Spinal cord (tissue), 10 donors: ENCODE results near the gene RSF1. TPM values are rescaled to one million over a fixed set of nuclear protein-coding genes. Genes with fewer than 3 reads are reported as not detected.

ENCODE experiments used
- DNase-seq, 6 donors: peaks; one replicate each; pipeline versions ENCODE4 v3.0.0 to v3.0.0-alpha.2; 2013 to 2015; ENCODE audit warnings: low spot score in 6 of 6, low read depth in 4 of 6
- H3K27ac ChIP-seq: one replicate; pipeline ENCODE4 v1.5.1; 2013; ENCODE audit warnings: low read depth, low read length, control low read depth
- H3K27me3 ChIP-seq: one replicate; pipeline ENCODE4 v1.6.1; 2013; ENCODE audit warnings: low read length; ENCODE audit not compliant: control insufficient read depth, insufficient read depth
- H3K36me3 ChIP-seq: one replicate; pipeline ENCODE4 v1.6.1; 2013; ENCODE audit warnings: low read length; ENCODE audit not compliant: control insufficient read depth, insufficient read depth
- H3K4me1 ChIP-seq: one replicate; pipeline ENCODE4 v1.6.1; 2013; ENCODE audit warnings: low read length; ENCODE audit not compliant: control insufficient read depth, insufficient read depth
- H3K4me3 ChIP-seq: one replicate; pipeline ENCODE4 v1.5.1; 2013; ENCODE audit warnings: low read depth, low read length, control low read depth
- H3K9me3 ChIP-seq: one replicate; pipeline ENCODE4 v1.6.1; 2013; ENCODE audit warnings: low read length; ENCODE audit not compliant: control insufficient read depth, insufficient read depth
- WGBS: methylation state at CpG from one replicate; pipeline ENCODE4 v1.1.5; 2013; ENCODE audit warnings: missing lambda C conversion rate; ENCODE audit not compliant: insufficient coverage; 5-methylcytosine and 5-hydroxymethylcytosine counted together
- polyA plus RNA-seq, 2 donors: library from polyadenylated mRNA; unstranded; fragments of 120-200 nt; gene quantifications; one replicate each; pipeline ENCODE4 v1.2.1, GENCODE V29; 2013; ENCODE audit not compliant: insufficient read length in 2 of 2
- total RNA-seq, 2 donors: library from RNA; depleted of rRNA in 1 of 2; stranded (reverse); fragments of 120-200 nt in 1 of 2; fragments of >200 nt in 1 of 2; gene quantifications; one replicate each; pipeline versions ENCODE4 v1.2.3 to v1.2.4, GENCODE V29; 2013 to 2014
- donor health status: healthy.

The RSF1 gene
- total and polyA plus RNA-seq, 4 donors = 37.7 to 80.3 (median 63.5) TPM

DNA sequence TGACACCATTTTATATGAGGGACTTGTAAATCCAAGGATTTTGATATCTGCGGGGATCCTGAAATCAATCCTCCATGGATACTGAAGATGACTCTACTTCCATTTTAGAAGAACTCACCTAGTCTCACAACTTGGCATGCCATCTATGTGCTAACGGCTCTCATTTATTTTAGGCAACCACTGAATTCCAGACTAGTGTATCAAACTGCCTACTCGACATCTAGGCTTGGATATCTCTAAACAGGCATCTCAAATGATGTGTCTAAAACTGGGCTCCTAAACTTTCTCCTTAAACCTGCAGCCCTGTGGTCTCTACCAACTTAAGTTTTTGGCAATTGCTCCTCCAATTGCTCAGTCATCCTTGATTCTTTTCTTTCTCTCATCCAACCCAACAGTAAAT lies 151.8 kb downstream of the RSF1 start:
- no peaks in the 10 kb centered on the region for H3K9me3 ChIP-seq
- H3K27ac ChIP-seq = no peak overlapping the region
- H3K27me3 ChIP-seq = no peaks in the 10 kb centered on the region
- no peaks in the 10 kb centered on the region for H3K4me1 ChIP-seq
- 93% methylated on average over 3 of the region's 3 CpGs for WGBS
- no peak for DNase-seq
- H3K4me3 ChIP-seq = no peak overlapping the region
- H3K36me3 ChIP-seq = peaks cover 29% of the 10 kb centered on the region

DNA sequence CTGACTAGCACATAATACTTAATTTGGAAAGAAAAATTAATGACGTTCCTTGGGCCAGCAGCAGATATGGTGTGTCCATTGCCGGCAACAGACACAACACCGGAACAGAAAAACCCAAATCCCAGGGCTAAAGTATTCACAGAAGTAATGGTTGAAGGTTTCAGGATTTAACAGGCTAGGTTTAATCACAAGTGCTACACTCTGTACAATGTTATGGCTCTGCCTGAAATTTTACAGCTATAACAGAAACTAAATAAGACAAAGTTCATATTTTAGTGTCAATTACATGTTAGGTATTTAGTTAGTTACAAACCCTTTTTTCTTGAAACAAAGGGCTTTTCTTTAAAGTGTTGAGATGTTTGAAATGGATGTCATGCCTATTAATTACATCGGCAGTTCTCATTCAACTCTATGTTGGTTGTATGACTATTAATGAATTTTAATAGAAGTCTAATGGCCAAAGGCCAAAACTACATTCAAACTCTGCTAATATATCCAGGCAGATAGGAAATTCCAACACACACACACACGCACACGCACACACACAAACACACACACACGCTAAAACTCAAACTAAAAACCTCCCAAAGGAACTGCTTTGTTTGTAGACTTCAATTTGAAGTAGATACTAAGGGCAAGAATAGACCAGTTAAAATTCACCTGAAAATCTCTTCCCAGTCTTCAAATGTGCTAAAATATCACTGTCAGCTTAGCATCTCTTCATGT lies 155.1 kb downstream of the RSF1 start:
- H3K9me3 ChIP-seq = no peaks in the 10 kb centered on the region
- peaks cover 18% of the 10 kb centered on the region for H3K36me3 ChIP-seq
- H3K4me3 ChIP-seq = no peak overlapping the region
- no peak overlapping the region for H3K27ac ChIP-seq
- WGBS = no CpG with 5 or more reads among the region's 7 CpGs
- no peaks in the 10 kb centered on the region for H3K4me1 ChIP-seq
- H3K27me3 ChIP-seq = no peaks in the 10 kb centered on the region
- DNase-seq = no peak

DNA sequence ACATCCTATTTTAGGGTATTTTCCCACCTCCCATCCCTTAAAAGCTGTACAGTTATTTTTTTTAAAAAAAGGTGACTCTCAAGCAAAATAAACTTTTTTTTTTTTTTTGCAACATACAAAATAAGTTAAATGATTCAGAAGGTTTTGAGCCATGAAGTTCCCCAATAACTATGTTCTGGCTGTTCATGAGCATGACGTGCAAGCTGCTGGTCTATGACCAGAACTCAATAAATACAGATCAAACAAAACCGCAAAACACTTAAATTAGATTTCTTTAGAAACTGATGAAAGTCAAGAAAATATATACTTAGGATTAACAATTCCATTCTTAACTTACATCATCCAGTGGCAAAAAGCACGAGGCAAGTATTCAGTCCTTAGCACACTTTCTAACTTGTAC lies 158.9 kb downstream of the RSF1 start:
- no peaks in the 10 kb centered on the region for H3K9me3 ChIP-seq
- no peak for DNase-seq
- H3K27me3 ChIP-seq = no peaks in the 10 kb centered on the region
- H3K4me3 ChIP-seq = no peak overlapping the region
- WGBS = 80% methylated on average over 1 of the region's 3 CpGs
- H3K4me1 ChIP-seq = no peaks in the 10 kb centered on the region
- H3K27ac ChIP-seq = no peak overlapping the region
- peaks cover 1% of the 10 kb centered on the region for H3K36me3 ChIP-seq

DNA sequence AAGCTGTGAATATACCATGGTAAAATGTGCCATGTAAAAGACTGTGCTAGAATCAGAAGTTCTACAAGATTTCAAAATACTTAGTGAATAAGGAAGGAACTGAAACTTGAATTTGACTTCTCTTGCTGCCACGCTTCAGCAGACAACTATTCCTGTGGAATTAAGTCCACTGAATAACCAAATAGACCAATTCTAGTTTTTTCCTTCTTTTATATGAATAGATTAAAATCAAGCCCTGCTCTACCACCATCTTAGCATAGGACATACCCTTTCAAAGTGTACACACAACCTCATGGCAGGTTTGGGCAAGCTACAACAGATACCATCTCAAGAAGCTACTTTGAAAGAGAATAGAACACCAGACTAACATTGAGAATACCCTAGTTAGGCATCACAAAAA lies 159.6 kb downstream of the RSF1 start:
- H3K4me3 ChIP-seq = no peak overlapping the region
- no peaks in the 10 kb centered on the region for H3K27me3 ChIP-seq
- WGBS = no CpG with 5 or more reads among the region's 1 CpG
- no peaks in the 10 kb centered on the region for H3K9me3 ChIP-seq
- H3K27ac ChIP-seq = no peak overlapping the region
- H3K4me1 ChIP-seq = no peaks in the 10 kb centered on the region
- no peak for DNase-seq
- H3K36me3 ChIP-seq = no peaks in the 10 kb centered on the region

DNA sequence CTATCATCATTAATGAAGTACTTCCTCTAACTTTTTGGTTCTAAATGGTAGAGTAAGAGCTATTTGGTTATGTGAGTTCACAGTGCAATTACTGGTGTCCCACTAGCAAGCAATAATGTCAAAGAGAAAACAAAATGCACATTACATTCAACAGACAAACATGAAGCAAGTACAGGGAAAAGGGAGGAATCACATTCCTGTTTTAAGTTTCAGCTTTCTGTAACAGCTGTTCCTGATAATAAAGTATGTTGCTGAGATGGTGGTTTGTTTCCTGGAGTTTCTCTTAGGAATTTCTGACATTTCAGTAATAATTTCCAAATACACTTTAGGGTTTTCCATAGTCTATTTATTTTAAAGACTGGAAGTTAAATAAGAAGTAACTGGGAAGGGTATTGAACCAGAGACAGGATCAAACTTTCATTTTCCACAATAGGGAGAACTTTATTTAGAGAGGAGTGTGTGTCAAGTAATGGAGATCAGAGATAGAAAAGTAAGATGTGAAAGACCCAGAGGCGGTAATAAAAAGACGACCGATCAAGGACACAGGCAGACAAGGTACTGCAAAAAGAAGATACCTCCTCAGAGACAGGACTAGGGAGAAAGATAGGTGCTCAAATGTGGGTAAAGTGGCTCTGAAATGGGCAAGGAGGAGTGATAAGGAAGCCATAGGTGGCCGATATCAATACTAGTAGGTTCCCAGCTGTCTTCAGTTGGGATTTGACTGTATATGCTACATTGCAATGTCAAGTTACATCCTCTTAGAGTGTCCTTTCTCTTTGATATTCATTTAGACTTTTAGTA lies 162.1 kb downstream of the RSF1 start:
- H3K36me3 ChIP-seq = no peaks in the 10 kb centered on the region
- no CpG with 5 or more reads among the region's 4 CpGs for WGBS
- no peaks in the 10 kb centered on the region for H3K9me3 ChIP-seq
- H3K27me3 ChIP-seq = no peaks in the 10 kb centered on the region
- no peaks in the 10 kb centered on the region for H3K4me1 ChIP-seq
- no peak overlapping the region for H3K27ac ChIP-seq
- H3K4me3 ChIP-seq = no peak overlapping the region
- no peak for DNase-seq

DNA sequence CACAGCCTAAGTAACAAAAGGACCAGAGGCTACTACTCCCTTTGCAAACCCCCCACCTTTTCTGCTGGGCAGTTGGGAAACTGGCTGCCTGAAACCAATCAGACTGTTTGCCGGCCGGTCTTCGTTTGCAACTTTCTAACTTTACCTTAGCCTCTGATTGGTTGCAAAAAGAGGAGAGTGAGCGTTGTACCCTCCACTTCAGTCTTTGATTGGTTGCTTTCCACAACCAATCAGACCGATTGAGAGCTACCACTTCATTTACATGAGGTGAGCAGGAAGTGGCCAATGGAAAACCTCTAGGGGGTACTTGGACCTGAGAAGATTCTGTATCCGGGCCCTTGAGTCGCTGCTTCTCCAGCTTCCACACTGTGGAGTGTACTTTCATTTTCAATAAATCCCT lies 164.2 kb downstream of the RSF1 start:
- Histone ChIP-seq H3K9me3 (no peaks in the 10 kb centered on the region), H3K27me3 (no peaks in the 10 kb centered on the region), H3K4me3 (no peak overlapping the region), H3K36me3 (no peaks in the 10 kb centered on the region), H3K4me1 (no peaks in the 10 kb centered on the region), H3K27ac (no peak overlapping the region)
- 100% methylated on average over 2 of the region's 7 CpGs for WGBS
- DNase-seq = no peak

DNA sequence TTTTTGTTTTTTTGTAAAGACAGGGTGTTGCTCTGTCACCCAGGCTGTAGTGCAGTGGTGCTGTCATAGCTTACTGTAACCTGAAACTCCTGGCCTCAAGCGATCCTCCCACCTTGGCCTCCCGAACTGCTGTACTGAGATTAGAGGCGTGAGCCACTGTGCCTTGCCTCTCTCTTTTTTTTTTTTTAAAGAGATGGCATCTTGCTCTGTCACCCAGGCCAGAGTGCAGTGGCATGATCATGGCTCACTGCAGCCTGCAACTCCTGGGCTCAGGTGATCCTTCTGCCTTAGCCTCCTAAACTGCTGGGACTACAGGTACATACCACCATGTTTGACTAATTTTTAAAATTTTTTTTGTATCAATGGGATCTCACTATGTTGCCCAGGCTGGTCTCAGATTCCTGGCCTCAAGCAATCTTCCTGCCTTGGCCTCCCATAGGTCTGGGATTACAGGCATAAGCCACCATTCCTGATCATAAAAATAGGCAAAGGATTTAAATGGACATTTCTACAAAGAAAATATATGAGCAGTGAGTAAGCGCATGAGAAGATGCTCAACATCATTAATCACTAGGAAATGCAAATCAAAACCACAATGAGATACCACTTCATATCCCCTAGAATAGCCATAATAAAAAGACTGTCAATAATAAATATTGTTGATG lies 165.6 kb downstream of the RSF1 start:
- no peaks in the 10 kb centered on the region for H3K9me3 ChIP-seq
- H3K4me1 ChIP-seq = no peaks in the 10 kb centered on the region
- 94% methylated on average over 3 of the region's 4 CpGs for WGBS
- H3K27me3 ChIP-seq = no peaks in the 10 kb centered on the region
- no peak for DNase-seq
- no peaks in the 10 kb centered on the region for H3K36me3 ChIP-seq
- H3K27ac ChIP-seq = no peak overlapping the region
- H3K4me3 ChIP-seq = no peak overlapping the region

DNA sequence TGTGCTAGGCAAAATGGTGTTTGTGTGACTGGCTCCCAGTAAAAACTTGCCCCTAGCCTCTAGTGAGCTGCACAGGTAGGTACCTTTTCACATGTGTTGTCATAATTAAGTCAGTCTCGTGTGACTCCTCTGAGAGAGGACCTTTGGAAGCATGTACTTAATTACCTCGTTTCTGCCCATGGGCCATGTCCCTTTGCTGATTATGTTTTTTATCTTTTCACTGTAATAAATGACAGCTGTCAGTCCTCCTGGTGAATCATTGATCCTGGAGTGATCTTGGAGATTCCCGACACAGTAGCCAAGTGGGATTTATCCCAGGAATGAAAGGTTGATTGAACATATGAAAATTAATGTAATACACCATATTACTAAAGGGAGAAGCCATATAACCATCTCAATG lies 170.4 kb downstream of the RSF1 start:
- Histone ChIP-seq H3K4me1 (no peaks in the 10 kb centered on the region), H3K9me3 (no peaks in the 10 kb centered on the region), H3K27ac (no peak overlapping the region), H3K36me3 (no peaks in the 10 kb centered on the region), H3K27me3 (no peaks in the 10 kb centered on the region), H3K4me3 (no peak overlapping the region)
- WGBS = no CpG with 5 or more reads among the region's 3 CpGs
- DNase-seq = no peak

DNA sequence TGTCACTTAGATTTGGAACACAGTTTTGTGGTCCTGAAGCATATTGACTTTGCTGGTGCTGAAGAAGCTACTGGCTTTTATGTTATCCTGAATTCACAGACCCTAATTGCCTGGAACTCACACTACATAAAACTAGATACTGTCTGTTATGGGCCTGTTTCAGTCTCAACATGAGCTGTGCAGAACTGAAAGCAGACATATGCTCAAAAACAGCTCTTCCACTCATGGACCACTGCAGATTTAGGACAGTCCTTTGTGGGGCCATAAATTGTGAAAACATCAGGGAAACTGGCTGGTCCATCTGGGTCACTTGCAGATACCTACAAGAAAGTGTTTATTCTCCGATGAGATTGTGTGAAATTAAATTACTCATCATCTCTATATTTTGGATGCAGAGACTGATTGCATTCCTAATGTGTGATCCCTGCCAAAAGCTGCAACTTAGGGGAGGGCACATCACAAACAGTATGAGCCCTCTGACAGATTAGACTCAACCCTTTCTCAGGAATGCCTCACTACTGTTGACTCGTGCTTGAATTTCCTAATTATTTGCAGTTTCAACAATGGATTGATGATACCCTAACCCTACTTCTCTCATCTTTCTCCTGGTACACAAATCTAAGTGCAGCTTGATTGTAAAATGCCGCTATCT lies 172.7 kb downstream of the RSF1 start:
- Histone ChIP-seq H3K36me3 (no peaks in the 10 kb centered on the region), H3K27ac (no peak overlapping the region), H3K4me3 (no peak overlapping the region), H3K9me3 (no peaks in the 10 kb centered on the region), H3K4me1 (no peaks in the 10 kb centered on the region), H3K27me3 (no peaks in the 10 kb centered on the region)
- DNase-seq = peak in 2 of 6 donors; percentile 4 to 17
- 57% methylated on average over 1 of the region's 3 CpGs for WGBS
